Stimulated activated CD4-positive, alpha-beta T cell treated with anti-CD3 and anti-CD28 coated beads, Interleukin-12 subunit alpha, Interleukin-12 subunit beta, amount 100 ng/mL, for 24 hours (primary cell): ENCODE results near the gene RASSF7.
A peak's percentile ranks its signal among the peaks of the same experiment; 100 is the strongest.

Experiments
- DNase-seq, 2 experiments: peaks; one replicate each; pipeline ENCODE4 v3.0.0-alpha.2; 2020; ENCODE audit warnings: low read depth in 2 of 2

The RASSF7 gene

GRCh38 chr11:532986-533585 is 27.7 kb upstream of the RASSF7 start:
- DNase-seq = no peak

DNA sequence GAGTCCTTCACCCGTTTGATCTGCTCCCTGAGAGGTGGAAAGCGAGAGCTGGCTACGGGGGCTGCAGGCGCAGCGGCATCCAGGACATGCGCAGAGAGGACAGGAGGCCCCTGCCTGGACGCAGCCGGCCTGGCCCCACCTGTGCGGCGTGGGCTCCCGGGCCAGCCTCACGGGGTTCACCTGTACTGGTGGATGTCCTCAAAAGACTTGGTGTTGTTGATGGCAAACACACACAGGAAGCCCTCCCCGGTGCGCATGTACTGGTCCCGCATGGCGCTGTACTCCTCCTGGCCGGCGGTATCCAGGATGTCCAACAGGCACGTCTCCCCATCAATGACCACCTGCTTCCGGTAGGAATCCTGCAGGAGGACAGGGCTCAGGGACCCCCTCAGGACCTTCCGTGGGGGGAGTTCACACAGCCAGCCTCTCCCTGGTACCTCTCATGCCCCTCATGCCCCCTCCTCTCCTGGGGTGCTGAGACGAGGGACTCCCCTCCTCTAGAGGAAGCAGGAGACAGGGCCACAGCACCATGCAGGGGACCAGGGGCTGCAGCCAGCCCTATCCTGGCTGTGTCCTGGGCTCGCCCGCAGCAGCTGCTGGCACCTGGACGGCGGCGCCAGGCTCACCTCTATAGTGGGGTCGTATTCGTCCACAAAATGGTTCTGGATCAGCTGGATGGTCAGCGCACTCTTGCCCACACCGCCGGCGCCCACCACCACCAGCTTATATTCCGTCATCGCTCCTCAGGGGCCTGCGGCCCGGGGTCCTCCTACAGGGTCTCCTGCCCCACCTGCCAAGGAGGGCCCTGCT is 27.0 kb upstream of the RASSF7 start:
- DNase-seq = no peak

DNA sequence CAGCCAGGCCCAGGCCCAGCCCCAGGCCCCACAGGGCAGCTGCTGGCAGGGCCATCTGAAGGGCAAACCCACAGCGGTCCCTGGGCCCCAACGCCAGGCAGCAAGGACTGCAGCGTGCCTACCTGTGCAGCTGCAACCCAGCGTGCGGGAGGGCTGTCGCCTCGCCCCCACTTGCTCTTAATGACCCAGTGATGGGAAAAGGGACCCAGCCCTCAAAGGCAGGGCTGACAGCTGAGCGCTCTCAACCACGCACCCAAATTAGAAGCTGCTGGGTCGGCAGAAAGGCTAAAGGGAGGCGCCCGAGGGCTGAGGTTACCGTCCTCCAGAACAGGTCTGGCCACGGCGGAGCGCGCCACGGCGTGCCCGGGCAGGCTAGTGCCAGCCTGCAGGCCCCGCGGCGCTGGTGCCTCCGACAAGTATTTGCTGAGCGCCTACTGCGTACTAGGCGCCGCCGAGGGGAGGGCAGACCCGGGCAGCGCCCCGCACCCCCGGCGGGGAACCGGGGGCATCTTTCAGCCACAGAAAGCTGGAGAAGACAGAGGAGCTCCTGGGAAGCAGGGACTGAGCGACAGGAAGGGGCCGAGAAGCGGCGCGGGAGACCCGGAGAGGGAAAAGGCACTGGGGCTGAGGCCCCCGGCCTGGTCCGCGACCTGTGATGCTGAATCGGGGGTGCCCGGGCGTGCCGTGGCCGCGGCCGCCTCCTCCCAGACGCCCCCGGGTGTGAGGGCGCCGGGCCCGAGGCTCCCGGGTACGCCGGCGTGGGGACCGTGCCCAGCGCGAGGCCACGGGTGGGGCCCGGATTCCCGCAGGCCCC is 26.2 kb upstream of the RASSF7 start:
- DNase-seq = no peak

DNA sequence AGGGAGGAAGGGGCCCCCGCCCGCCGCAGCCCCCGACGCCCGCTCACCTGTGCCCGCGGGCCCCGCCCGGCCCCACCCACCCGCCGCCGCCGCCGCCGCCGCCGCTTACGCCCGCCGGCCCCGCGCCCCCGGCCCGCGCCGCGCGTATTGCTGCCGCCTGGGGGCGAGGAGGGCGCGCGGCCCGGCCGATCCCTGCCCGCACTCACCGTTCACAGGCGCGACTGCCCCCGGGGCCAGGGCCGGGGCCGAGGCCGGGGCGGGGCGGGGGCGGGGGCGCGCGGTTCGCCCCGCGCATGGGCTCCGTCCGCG is 25.6 kb upstream of the RASSF7 start:
- DNase-seq = no peak

DNA sequence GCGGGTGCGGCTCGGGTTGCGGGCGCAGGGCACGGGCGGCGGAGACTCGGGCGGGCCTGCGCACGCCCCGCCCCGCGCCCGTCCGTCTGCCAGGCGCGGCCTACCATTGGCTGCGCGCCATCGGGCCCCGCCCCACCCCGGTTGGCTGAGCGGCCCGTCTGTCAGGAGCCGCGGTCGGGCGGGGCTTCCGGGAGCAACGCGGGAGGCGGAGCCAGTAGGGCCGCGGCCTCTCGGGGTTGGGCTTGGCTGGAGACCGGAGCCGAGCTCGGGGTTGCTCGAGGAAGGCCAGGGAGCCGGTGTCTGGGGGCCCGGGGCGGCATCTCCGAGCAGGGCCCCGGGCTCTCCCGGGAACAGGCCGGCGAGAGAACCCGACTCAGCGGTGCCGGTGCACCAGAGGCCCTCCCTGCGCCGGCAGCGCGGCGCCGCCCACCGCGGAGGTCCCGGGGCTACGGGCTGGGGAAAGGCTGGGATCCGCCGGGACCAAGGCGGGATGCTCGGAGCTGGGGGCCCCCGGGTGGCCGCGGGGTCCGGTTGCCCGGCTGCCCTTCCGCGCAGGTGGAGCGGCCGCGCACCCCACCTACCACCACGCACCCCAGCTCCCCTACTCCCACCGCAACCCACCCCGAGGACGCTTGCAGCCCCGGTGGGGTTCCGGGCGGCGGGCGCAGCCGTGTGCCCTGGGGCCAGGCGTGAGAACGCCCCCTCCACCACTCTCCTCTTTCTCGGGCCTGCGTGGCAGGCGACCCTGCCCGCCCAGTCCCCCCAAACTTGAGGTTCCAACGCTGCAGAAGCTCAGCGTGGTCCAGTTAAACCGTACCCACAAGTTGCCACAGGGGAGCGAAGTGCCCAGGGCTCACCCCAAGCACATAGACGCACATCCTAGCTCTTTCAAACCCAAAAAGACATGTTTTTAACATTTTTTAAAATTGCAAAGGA is 25.0 kb upstream of the RASSF7 start, which contains the start of gene HRAS:
Gene HRAS, minus strand, starts transcription at position 58 of the 936 bp plus-strand sequence.
- DNase-seq = peak; percentile 90 to 93

GRCh38 chr11:536841-537621 is 23.7 kb upstream of the RASSF7 start, which contains the start of gene LRRC56:
LRRC56 (plus strand) TSS chr11:537527; CDS start chr11:540685, 3,158 bp downstream.
- DNase-seq = peak; percentile 79 to 87

- DNase-seq = no peak
These were observed 22.9 kb upstream of the RASSF7 start for GRCh38 chr11:537622-538430.

DNA sequence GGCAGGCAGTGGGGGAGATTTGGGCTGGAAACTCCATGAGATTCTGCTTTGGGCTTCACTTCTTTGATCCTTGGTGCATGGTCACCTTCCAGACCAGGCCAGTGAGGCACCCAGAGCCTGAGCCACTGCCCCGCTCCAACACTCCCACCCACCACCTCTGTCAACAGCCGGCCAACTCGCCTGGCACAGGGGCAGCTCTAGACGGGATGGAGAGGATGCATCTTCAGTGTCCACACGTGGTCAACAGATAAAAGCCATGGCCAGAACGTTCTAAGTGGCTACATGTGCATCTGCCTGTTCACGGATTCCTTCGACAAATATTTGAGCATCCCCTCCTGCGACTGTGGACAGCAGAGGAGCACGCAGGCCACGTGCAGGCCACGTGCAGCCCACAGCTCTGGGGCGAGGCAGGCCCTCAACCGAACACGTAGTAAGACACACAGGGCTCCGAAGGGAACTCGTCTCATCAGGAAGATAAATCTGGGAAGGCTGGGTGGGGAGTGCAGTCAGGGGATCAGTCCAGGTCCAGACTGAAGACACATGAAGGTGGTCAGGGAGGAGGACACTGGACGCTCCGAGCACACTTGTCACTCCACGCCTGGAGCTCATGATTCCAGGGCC is 22.2 kb upstream of the RASSF7 start:
- no peak for DNase-seq

DNA sequence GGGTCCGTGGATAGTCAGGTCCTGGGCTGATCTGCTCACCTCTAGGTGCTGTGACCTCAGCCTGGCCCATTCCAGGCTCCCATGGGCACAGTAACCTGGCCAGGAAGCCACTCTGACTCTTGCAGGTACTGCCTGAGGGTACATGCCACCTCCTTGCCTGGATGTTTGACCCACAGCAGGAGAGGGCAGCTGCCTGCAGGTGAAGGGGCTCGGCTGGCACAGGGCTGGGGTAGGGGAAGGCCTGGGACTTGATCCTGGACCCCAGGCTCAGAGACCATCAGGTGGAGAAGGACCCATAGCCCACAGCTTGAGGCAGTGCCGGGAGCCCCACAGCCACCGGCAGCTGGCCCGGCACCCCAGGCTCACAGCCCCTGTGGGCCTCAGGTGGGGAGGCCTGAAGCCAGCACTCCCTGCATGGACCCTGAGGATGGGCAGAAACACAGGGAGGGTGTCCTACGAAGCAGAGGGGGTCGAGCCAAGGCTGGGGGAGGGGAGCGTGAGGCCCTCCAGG is 20.7 kb upstream of the RASSF7 start:
- DNase-seq = no peak

GRCh38 chr11:540583-541432 is 20.0 kb upstream of the RASSF7 start:
- DNase-seq = no peak

DNA sequence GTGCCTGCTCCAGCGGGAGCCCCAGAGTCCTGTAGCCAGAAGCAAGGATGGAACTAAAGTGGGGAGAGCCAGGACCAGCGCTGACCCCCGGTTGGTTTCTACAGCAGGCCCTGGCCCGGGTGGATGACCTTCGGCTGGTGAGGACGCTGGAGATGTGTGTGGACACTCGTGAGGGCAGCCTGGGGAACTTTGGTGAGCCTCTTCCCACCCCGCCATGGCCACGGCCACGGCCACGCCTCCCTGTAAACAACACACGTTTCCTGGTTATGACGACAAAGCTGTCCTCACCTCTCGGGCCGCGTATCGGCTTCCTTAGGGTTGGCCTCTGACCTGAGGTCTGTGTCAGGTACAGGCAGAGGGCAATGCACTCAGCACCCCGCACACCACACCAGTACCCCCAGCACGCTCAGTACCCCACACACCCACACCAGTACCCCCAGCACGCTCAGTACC is 19.3 kb upstream of the RASSF7 start:
- no peak for DNase-seq

- no peak for DNase-seq
These were observed 16.0 kb upstream of the RASSF7 start for GRCh38 chr11:544817-545166.

DNA sequence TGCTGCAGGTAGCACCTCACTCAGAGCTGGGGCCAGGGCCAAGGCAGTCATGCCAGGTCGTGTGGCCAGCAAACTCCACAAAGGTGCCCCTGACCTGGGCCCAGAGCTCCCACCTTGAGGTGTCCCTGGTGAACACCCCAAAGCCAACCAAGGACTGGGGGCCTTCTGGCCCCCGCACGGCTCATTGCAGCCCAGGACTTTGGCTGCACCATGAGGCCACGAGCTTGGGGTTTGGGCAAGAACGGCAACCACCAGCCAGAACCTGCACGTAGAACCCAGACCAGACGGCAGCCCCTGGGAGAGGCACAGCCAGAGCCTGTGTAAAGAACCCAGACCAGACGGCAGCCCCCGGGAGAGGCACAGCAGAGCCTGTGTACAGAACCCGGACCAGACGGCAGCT is 15.6 kb upstream of the RASSF7 start:
- no peak for DNase-seq

GRCh38 chr11:548700-549603 is 11.8 kb upstream of the RASSF7 start:
- DNase-seq = no peak

DNA sequence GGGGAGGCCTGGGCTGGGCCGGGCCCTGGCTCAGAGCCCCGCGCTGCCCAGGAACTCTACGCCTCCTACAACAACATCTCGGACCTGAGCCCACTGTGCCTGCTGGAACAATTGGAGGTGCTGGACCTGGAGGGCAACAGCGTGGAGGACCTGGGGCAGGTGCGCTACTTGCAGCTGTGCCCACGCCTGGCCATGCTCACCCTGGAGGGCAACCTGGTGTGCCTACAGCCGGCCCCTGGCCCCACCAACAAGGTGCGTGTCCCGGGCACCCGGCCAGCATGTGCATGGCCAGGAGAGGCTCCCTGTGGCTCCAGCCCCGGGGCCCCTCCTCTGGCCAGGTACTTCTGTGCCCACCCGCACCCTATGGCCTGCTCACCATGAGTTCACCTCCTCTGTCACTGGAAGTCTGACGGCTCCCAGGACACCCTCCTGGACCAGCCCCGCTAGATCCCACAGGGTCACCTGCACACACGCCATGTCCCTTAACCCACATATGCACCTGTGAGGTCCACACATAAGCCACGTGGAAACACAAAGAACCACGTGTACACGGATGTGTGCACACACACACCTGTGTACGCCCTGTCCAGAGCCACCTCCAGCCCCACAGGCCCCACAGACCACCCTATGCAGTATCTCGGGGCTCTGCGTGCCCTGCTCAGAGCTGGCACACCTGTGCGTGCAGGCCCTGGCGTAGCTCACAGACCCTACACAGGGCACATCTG is 10.6 kb upstream of the RASSF7 start:
- no peak for DNase-seq

DNA sequence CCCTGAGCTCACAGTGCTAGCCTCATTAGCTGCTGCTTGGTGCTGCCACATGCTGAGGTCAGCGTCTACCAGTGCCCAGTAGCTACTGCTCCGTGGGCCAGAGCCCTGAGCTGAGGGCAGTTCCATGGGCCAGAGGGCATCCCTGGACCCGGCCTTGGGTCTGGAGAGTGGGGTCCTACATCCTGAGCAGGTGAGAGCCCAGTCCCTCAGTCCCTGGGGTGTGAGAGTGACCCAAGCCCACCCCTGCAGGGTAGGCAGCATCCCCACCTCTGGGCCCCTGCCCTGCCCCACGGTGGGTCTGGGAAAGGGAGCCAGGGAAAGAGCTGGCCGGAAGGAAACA is 10.1 kb upstream of the RASSF7 start:
- no peak for DNase-seq

DNA sequence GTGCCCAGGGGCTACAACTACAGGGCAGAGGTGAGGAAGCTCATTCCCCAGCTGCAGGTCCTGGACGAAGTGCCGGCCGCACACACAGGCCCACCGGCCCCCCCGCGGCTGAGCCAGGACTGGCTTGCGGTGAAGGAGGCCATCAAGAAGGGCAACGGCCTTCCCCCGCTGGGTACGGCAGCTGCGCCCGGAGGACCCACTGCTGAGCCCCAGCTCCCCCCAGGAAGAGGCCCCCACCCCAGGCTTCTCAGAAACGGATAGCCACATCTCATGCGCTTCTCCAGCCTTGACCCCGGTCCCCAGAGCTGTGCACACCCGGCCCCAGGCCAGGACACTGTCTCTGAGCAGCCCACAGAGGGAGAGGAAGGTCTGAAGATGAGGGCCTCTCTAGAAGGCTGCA is 9.6 kb upstream of the RASSF7 start:
- DNase-seq = no peak
